Chondrocyte (in vitro differentiated cells): ENCODE data around the gene KANSL3. TPM values are rescaled to one million over a fixed set of nuclear protein-coding genes. Genes with fewer than 3 reads are reported as not detected.

ENCODE experiments used
- DNase-seq: peaks from one replicate; pipeline ENCODE4 v3.0.0; 2021; ENCODE audit warnings: mixed read lengths, low spot score
- H3K27ac Mint-ChIP-seq: one replicate; pipeline ENCODE4 v1.8.0; 2021; ENCODE audit warnings: mild to moderate bottlenecking, moderate library complexity, mixed read lengths; ENCODE audit not compliant: unreplicated experiment
- H3K27me3 Mint-ChIP-seq: 2 replicates; pipeline ENCODE4 v1.8.0; 2021; ENCODE audit warnings: low read depth, mixed read lengths
- H3K36me3 Mint-ChIP-seq: 2 replicates; pipeline ENCODE4 v1.8.0; 2021; ENCODE audit warnings: low read depth, mixed read lengths
- H3K4me1 Mint-ChIP-seq: 2 replicates; pipeline ENCODE4 v1.8.0; 2021; ENCODE audit warnings: low read depth, mild to moderate bottlenecking, mixed read lengths
- H3K4me3 Mint-ChIP-seq: one replicate; pipeline ENCODE4 v1.8.0; 2021; ENCODE audit warnings: mild to moderate bottlenecking, moderate library complexity, mixed read lengths; ENCODE audit not compliant: unreplicated experiment
- H3K9me3 Mint-ChIP-seq: 2 replicates; pipeline ENCODE4 v1.8.0; 2021; ENCODE audit warnings: low read depth, mixed read lengths
- CTCF ChIP-seq: fragments of 200-600 bp; sonication (generic); IDR thresholded peaks from 2 replicates; pipeline ENCODE4 v1.5.0; 2021; ENCODE audit warnings: antibody characterized with exemption, mild to moderate bottlenecking, moderate library complexity
- total RNA-seq: library from RNA; stranded (reverse); gene quantifications from 3 replicates; pipeline ENCODE4 v1.2.1, GENCODE V29; 2021

Gene KANSL3
- total RNA-seq, 1 donor from 2014 or later: 32.6 TPM

GRCh38 chr2:96594282-96594681, 43.8 kb downstream of the KANSL3 start:
- Mint-ChIP-seq H3K36me3 (peaks cover 41% of the 10 kb centered on the region), H3K4me3 (no peak overlapping the region)
- no peak for TF ChIP-seq CTCF

GRCh38 chr2:96591494-96591893, 46.6 kb downstream of the KANSL3 start:
- Mint-ChIP-seq H3K36me3 (peaks cover 31% of the 10 kb centered on the region), H3K4me3 (no peak overlapping the region), H3K9me3 (no peaks in the 10 kb centered on the region), H3K27ac (no peak overlapping the region), H3K4me1 (peaks cover 15% of the 10 kb centered on the region), H3K27me3 (no peaks in the 10 kb centered on the region)
- TF ChIP-seq CTCF: no peak
- no peak for DNase-seq

More at GRCh38 chr2:96594282-96594681, 43.8 kb downstream of the KANSL3 start:
- Mint-ChIP-seq H3K9me3 (no peaks in the 10 kb centered on the region), H3K27ac (no peak overlapping the region), H3K4me1 (peaks cover 2% of the 10 kb centered on the region), H3K27me3 (no peaks in the 10 kb centered on the region)
- no peak for DNase-seq

GRCh38 chr2:96591054-96591453, 47.1 kb downstream of the KANSL3 start:
- DNase-seq: no peak
- peaks cover 31% of the 10 kb centered on the region for H3K36me3 Mint-ChIP-seq
- H3K27ac Mint-ChIP-seq: no peak overlapping the region

GRCh38 chr2:96587843-96588242, 50.3 kb downstream of the KANSL3 start:
- Mint-ChIP-seq H3K9me3 (no peaks in the 10 kb centered on the region), H3K27ac (peak overlapping the region; percentile 33), H3K36me3 (peaks cover 11% of the 10 kb centered on the region)

More at GRCh38 chr2:96591054-96591453, 47.1 kb downstream of the KANSL3 start:
- Mint-ChIP-seq H3K4me3 (no peak overlapping the region), H3K9me3 (no peaks in the 10 kb centered on the region), H3K4me1 (peaks cover 15% of the 10 kb centered on the region), H3K27me3 (no peaks in the 10 kb centered on the region)
- no peak for TF ChIP-seq CTCF

GRCh38 chr2:96584017-96584416, 54.1 kb downstream of the KANSL3 start:
- Mint-ChIP-seq H3K27ac (peak overlapping the region; percentile 34), H3K4me1 (peaks cover 27% of the 10 kb centered on the region), H3K36me3 (no peaks in the 10 kb centered on the region), H3K9me3 (no peaks in the 10 kb centered on the region), H3K4me3 (no peak overlapping the region), H3K27me3 (no peaks in the 10 kb centered on the region)
- DNase-seq: no peak
- TF ChIP-seq CTCF: no peak

More at GRCh38 chr2:96587843-96588242, 50.3 kb downstream of the KANSL3 start:
- no peak overlapping the region for H3K4me3 Mint-ChIP-seq
- H3K4me1 Mint-ChIP-seq: peaks cover 29% of the 10 kb centered on the region
- no peak for TF ChIP-seq CTCF
- DNase-seq: no peak
- no peaks in the 10 kb centered on the region for H3K27me3 Mint-ChIP-seq
